Fibroblast of lung (primary cell): ENCODE data around the gene GAS7. TPM values are rescaled to one million over a fixed set of nuclear protein-coding genes. Genes with fewer than 3 reads are reported as not detected.

Experiments
- DNase-seq, 2 donors: peaks; one replicate each; pipeline versions ENCODE4 v3.0.0 to v3.0.0-alpha.2; 2010; ENCODE audit warnings: low read depth in 2 of 2
- H2AFZ ChIP-seq: 2 replicates; pipeline ENCODE4 v1.5.1; 2012; ENCODE audit warnings: low read length, control low read depth, inconsistent platforms
- H3K27ac ChIP-seq: 2 replicates; pipeline ENCODE4 v1.5.1; 2011; ENCODE audit warnings: low read length, control low read depth; ENCODE audit not compliant: insufficient read depth
- H3K27me3 ChIP-seq: 2 replicates; pipeline ENCODE4 v1.5.1; 2011; ENCODE audit warnings: mild to moderate bottlenecking, low read length; ENCODE audit not compliant: control insufficient read depth, insufficient read depth
- H3K36me3 ChIP-seq: 2 replicates; pipeline ENCODE4 v1.5.1; 2011; ENCODE audit warnings: low read length; ENCODE audit not compliant: control insufficient read depth, insufficient read depth
- H3K4me1 ChIP-seq: 2 replicates; pipeline ENCODE4 v1.5.1; 2011; ENCODE audit warnings: low read length; ENCODE audit not compliant: control insufficient read depth, insufficient read depth; ENCODE audit errors: extremely low read depth
- H3K4me2 ChIP-seq: 2 replicates; pipeline ENCODE4 v1.5.1; 2011; ENCODE audit warnings: low read length, control low read depth; ENCODE audit not compliant: insufficient read depth; ENCODE audit errors: extremely low read depth
- H3K4me3 ChIP-seq, 4 experiments: fragments of 200-600 bp in 1 of 4; sonication (generic) in 1 of 4; replicated peaks in 1 of 4; 2 replicates each; pipeline ENCODE4 v1.5.1; 2011 to 2016; ENCODE audit warnings: low read length in 4 of 4, low read depth in 3 of 4, mild to moderate bottlenecking in 3 of 4, control low read depth in 2 of 4, inconsistent platforms in 1 of 4, mixed read lengths in 1 of 4; ENCODE audit not compliant: insufficient read depth in 1 of 4; ENCODE audit errors: control extremely low read depth in 1 of 4
- H3K79me2 ChIP-seq: 2 replicates; pipeline ENCODE4 v1.5.1; 2012; ENCODE audit warnings: mild to moderate bottlenecking, low read length, inconsistent platforms; ENCODE audit not compliant: control insufficient read depth, insufficient read depth
- H3K9ac ChIP-seq: 2 replicates; pipeline ENCODE4 v1.5.1; 2011; ENCODE audit warnings: mild to moderate bottlenecking, low read length, control low read depth; ENCODE audit not compliant: insufficient read depth
- H3K9me3 ChIP-seq: 2 replicates; pipeline ENCODE4 v1.5.1; 2012; ENCODE audit warnings: low read depth, low read length; ENCODE audit not compliant: control insufficient read depth, insufficient read depth
- H4K20me1 ChIP-seq: 2 replicates; pipeline ENCODE4 v1.5.1; 2011; ENCODE audit warnings: low read length; ENCODE audit not compliant: control insufficient read depth, insufficient read depth; ENCODE audit errors: extremely low read depth
- CTCF ChIP-seq, 2 donors: IDR thresholded peaks in 1 of 2; conservative IDR thresholded peaks in 1 of 2; 1 replicate in 1 of 2; 2 replicates in 1 of 2; pipeline ENCODE4 v1.5.1; 2011 to 2012; ENCODE audit warnings: low read length in 2 of 2, control low read depth in 1 of 2, inconsistent platforms in 1 of 2, low read depth in 1 of 2, mild to moderate bottlenecking in 1 of 2
- EZH2 ChIP-seq: IDR thresholded peaks from 2 replicates; pipeline ENCODE4 v1.5.1; 2012; ENCODE audit warnings: low read length, control low read depth, mild to moderate bottlenecking; ENCODE audit errors: missing control alignments
- polyA plus RNA-seq, 2 donors: library from polyadenylated mRNA; depleted of rRNA in 1 of 2; stranded (reverse) in 1 of 2; unstranded in 1 of 2; fragments of >200 nt; gene quantifications; 2 replicates each; pipeline ENCODE4 v1.2.1, GENCODE V29; 2011 to 2012; ENCODE audit warnings: missing spikeins in 1 of 2
- total RNA-seq: library from RNA; depleted of rRNA; stranded (reverse); fragments of >200 nt; gene quantifications from 2 replicates; pipeline ENCODE4 v1.2.1, GENCODE V29; 2014

Gene GAS7
- total and polyA plus RNA-seq, 2 donors (not counting 1 experiment from before 2014, with no cell fraction given) = 0.58 to 2.6 TPM

- Histone ChIP-seq H3K36me3 (no peaks in the 10 kb centered on the region), H3K4me1 (no peaks in the 10 kb centered on the region), H3K79me2 (no peaks in the 10 kb centered on the region), H3K27ac (no peak overlapping the region), H3K9ac (no peak overlapping the region), H3K4me2 (no peak overlapping the region), H2AFZ (no peak overlapping the region), H3K4me3 (no peak overlapping the region), H3K9me3 (no peaks in the 10 kb centered on the region), H3K27me3 (no peaks in the 10 kb centered on the region), H4K20me1 (no peaks in the 10 kb centered on the region)
- TF ChIP-seq EZH2 (no peak), CTCF (conservative IDR thresholded peaks at IDR 0.05 in 1 of 2, IDR thresholded peaks at IDR 0.05 in 1 of 2; ENCODE audit: low read depth in 1 of 2, low read length in 2 of 2) (no peak)
- DNase-seq = no peak
Measured at GRCh38 chr17:10025224-10025623, 173.2 kb downstream of the GAS7 start.

GRCh38 chr17:10022416-10022815 is 176.0 kb downstream of the GAS7 start:
- Histone ChIP-seq H3K9ac (no peak overlapping the region), H3K36me3 (no peaks in the 10 kb centered on the region), H2AFZ (no peak overlapping the region), H3K4me2 (no peak overlapping the region), H3K79me2 (no peaks in the 10 kb centered on the region), H3K9me3 (no peaks in the 10 kb centered on the region), H3K4me3 (no peak overlapping the region), H3K4me1 (no peaks in the 10 kb centered on the region), H3K27me3 (no peaks in the 10 kb centered on the region), H4K20me1 (no peaks in the 10 kb centered on the region), H3K27ac (no peak overlapping the region)
- no peak for DNase-seq
- no peak for TF ChIP-seq CTCF (conservative IDR thresholded peaks at IDR 0.05 in 1 of 2, IDR thresholded peaks at IDR 0.05 in 1 of 2; ENCODE audit: low read depth in 1 of 2, low read length in 2 of 2)
- no peak for TF ChIP-seq EZH2

- no peaks in the 10 kb centered on the region for H4K20me1 ChIP-seq
Measured at GRCh38 chr17:10021272-10021984, 177.0 kb downstream of the GAS7 start.

More at GRCh38 chr17:10021272-10021984, 177.0 kb downstream of the GAS7 start:
- Histone ChIP-seq H3K9ac (no peak overlapping the region), H3K36me3 (no peaks in the 10 kb centered on the region), H3K27ac (no peak overlapping the region), H3K4me3 (no peak overlapping the region), H2AFZ (no peak overlapping the region), H3K4me1 (no peaks in the 10 kb centered on the region), H3K4me2 (no peak overlapping the region), H3K9me3 (no peaks in the 10 kb centered on the region), H3K27me3 (no peaks in the 10 kb centered on the region), H3K79me2 (no peaks in the 10 kb centered on the region)
- peak in 1 of 2 donors; percentile 47 for DNase-seq
- no peak for TF ChIP-seq CTCF (conservative IDR thresholded peaks at IDR 0.05 in 1 of 2, IDR thresholded peaks at IDR 0.05 in 1 of 2; ENCODE audit: low read depth in 1 of 2, low read length in 2 of 2)
- no peak for TF ChIP-seq EZH2
